ENCODE results near the gene CDCA7. TPM values are rescaled to one million over a fixed set of nuclear protein-coding genes. Genes with fewer than 3 reads are reported as not detected.

Gene CDCA7
- total and polyA plus RNA-seq, 9 donors = 0.56 to 2.5 (median 0.96) TPM

GRCh38 chr2:173400760-173401159 is 46.1 kb downstream of the CDCA7 start:
- DNase-seq = no peak
- 39 to 62% (median 51%) methylated on average over 4 of the region's 4 CpGs for WGBS, 3 donors
- intact Hi-C loops (cut with DNase I) = loop anchor here in 2 of 4 donors (5.0 to 10.0 kb wide), 3 partner anchors 47 to 942 kb away; no protein-coding TSS in a partner anchor
- TF ChIP-seq CTCF (IDR thresholded peaks at IDR 0.05) (no peak), POLR2A (IDR thresholded peaks at IDR 0.05) (no peak)
- H3K27me3 ChIP-seq = no peaks in the 10 kb centered on the region
- H3K36me3 ChIP-seq = no peaks in the 10 kb centered on the region
- no peak overlapping the region for H3K27ac ChIP-seq
- no peak overlapping the region for H3K4me3 ChIP-seq
- H3K4me1 ChIP-seq (ENCODE audit: insufficient read depth) = no peaks in the 10 kb centered on the region
- H3K9me3 ChIP-seq = no peaks in the 10 kb centered on the region

- Histone ChIP-seq H3K4me1 (ENCODE audit: insufficient read depth) (no peaks in the 10 kb centered on the region), H3K4me3 (no peak overlapping the region), H3K36me3 (no peaks in the 10 kb centered on the region), H3K27ac (no peak overlapping the region), H3K27me3 (no peaks in the 10 kb centered on the region), H3K9me3 (no peaks in the 10 kb centered on the region)
- intact Hi-C loops (cut with DNase I) = loop anchor here (1.0 to 10.0 kb wide), 5 partner anchors 45 to 940 kb away; no protein-coding TSS in a partner anchor
- TF ChIP-seq POLR2A (IDR thresholded peaks at IDR 0.05) = no peak
- no peak for TF ChIP-seq CTCF (IDR thresholded peaks at IDR 0.05)
- TF ChIP-seq EP300 (IDR thresholded peaks at IDR 0.05) = no peak
- DNase-seq = no peak
- 4 to 9% (median 7%) methylated on average over 7 of the region's 7 CpGs for WGBS, 3 donors
Observed at GRCh38 chr2:173401716-173402326, 47.1 kb downstream of the CDCA7 start.

GRCh38 chr2:173402405-173402974 is 47.8 kb downstream of the CDCA7 start:
- no peak for TF ChIP-seq POLR2A (IDR thresholded peaks at IDR 0.05)
- peak; percentile 54 to 82 (median 79) for TF ChIP-seq CTCF (IDR thresholded peaks at IDR 0.05)
- TF ChIP-seq EP300 (IDR thresholded peaks at IDR 0.05) = no peak
- Histone ChIP-seq H3K4me1 (ENCODE audit: insufficient read depth) (no peaks in the 10 kb centered on the region), H3K36me3 (no peaks in the 10 kb centered on the region), H3K27me3 (no peaks in the 10 kb centered on the region), H3K9me3 (no peaks in the 10 kb centered on the region), H3K27ac (no peak overlapping the region), H3K4me3 (no peak overlapping the region)
- 3 to 5% (median 3%) methylated on average over 21 of the region's 21 CpGs for WGBS, 3 donors
- intact Hi-C loops (cut with DNase I) = loop anchor here (1.0 to 10.0 kb wide), 5 partner anchors 45 to 940 kb away; no protein-coding TSS in a partner anchor
- DNase-seq = peak; percentile 64 to 79 (median 75)

- intact Hi-C loops (cut with DNase I) = loop anchor here in 2 of 4 donors (5.0 to 10.0 kb wide), 3 partner anchors 42 to 937 kb away; no protein-coding TSS in a partner anchor
- no peak overlapping the region for H3K4me3 ChIP-seq
- no peak for DNase-seq
- TF ChIP-seq EP300 (IDR thresholded peaks at IDR 0.05) (no peak), POLR2A (IDR thresholded peaks at IDR 0.05) (no peak), CTCF (IDR thresholded peaks at IDR 0.05) (no peak)
- no peaks in the 10 kb centered on the region for H3K27me3 ChIP-seq
- H3K4me1 ChIP-seq (ENCODE audit: insufficient read depth) = no peaks in the 10 kb centered on the region
- no peaks in the 10 kb centered on the region for H3K9me3 ChIP-seq
- H3K27ac ChIP-seq = no peak overlapping the region
- H3K36me3 ChIP-seq = no peaks in the 10 kb centered on the region
- WGBS, 3 donors = 54 to 66% (median 61%) methylated on average over 8 of the region's 8 CpGs
Observed at GRCh38 chr2:173404841-173405750, 50.4 kb downstream of the CDCA7 start.
